Sigmoid colon (tissue), 7 donors: ENCODE data around the gene KLHL22. TPM values are rescaled to one million over a fixed set of nuclear protein-coding genes. Genes with fewer than 3 reads are reported as not detected.
"Not testable (repeated sequence)": the region's sequence is repeated elsewhere in the genome, so short reads cannot be mapped to it uniquely, and the experiment has no call there.

Experiments
- DNase-seq: peaks from one replicate; pipeline ENCODE4 v3.0.0-alpha.2; 2019
- H3K27ac ChIP-seq, 4 donors: fragments of 200-600 bp; sonication (generic); one replicate each; pipeline ENCODE4 v1.5.1; 2016 to 2019; ENCODE audit warnings: mild to moderate bottlenecking in 1 of 4
- H3K27me3 ChIP-seq, 3 donors: fragments of 200-600 bp; sonication (generic); one replicate each; pipeline ENCODE4 v1.5.1; 2019; ENCODE audit warnings: mild to moderate bottlenecking in 1 of 3
- H3K36me3 ChIP-seq, 4 donors: fragments of 200-600 bp; sonication (generic); one replicate each; pipeline ENCODE4 v1.5.1; 2016 to 2019
- H3K4me1 ChIP-seq, 4 donors: fragments of 200-600 bp; sonication (generic); one replicate each; pipeline ENCODE4 v1.5.1; 2017 to 2019
- H3K4me3 ChIP-seq, 4 donors: fragments of 200-600 bp; sonication (generic); one replicate each; pipeline ENCODE4 v1.5.1; 2017 to 2019; ENCODE audit warnings: mild to moderate bottlenecking in 2 of 4, moderate library complexity in 1 of 4
- H3K9me3 ChIP-seq, 4 donors: fragments of 200-600 bp in 3 of 4; sonication (generic) in 3 of 4; one replicate each; pipeline versions ENCODE4 v1.5.1 to v1.6.1; 2013 to 2019
- CTCF ChIP-seq, 4 experiments: fragments of 450-650 bp in 3 of 4; fragments of 200-600 bp in 1 of 4; IDR thresholded peaks; one replicate each; pipeline ENCODE4 v1.5.1; 2016 to 2019; ENCODE audit warnings: antibody characterized with exemption in 4 of 4, mild to moderate bottlenecking in 3 of 4, moderate library complexity in 2 of 4
- EP300 ChIP-seq, 4 donors: sonication (generic); formaldehyde crosslinking; IDR thresholded peaks; one replicate each; pipeline ENCODE4 v1.6.1; 2017; ENCODE audit warnings: antibody characterized with exemption in 4 of 4
- POLR2A ChIP-seq, 2 donors: fragments of 450-650 bp; IDR thresholded peaks; one replicate each; pipeline ENCODE4 v1.6.1; 2016; ENCODE audit warnings: antibody characterized with exemption in 2 of 2, mild to moderate bottlenecking in 2 of 2, moderate library complexity in 2 of 2
- POLR2AphosphoS5 ChIP-seq, 4 donors: sonication (generic); formaldehyde crosslinking; IDR thresholded peaks; one replicate each; pipeline ENCODE4 v1.6.1; 2017; ENCODE audit warnings: antibody characterized with exemption in 4 of 4
- WGBS, 2 donors: extraction: QIAGEN DNeasy Blood & Tissue Kit; methylation state at CpG; one replicate each; pipeline ENCODE4 v1.1.7; 2013; 5-methylcytosine and 5-hydroxymethylcytosine counted together
- intact Hi-C: fragments of 100-400 bp; cut with DNase I; formaldehyde crosslinking; loops from one replicate; pipeline ENCODE4 v1.15.1; 2023
- polyA plus RNA-seq, 3 donors: library from polyadenylated mRNA; stranded (reverse); fragments of 200-250 nt; gene quantifications; one replicate each; pipeline ENCODE4 v1.2.3, GENCODE V29; 2013
- total RNA-seq, 4 donors: library from RNA; depleted of rRNA; stranded (reverse); fragments of >200 nt; gene quantifications; one replicate each; pipeline ENCODE4 v1.1.0, GENCODE V29; 2016
- donor health status: healthy with polysubstance abuse.
- donor health status: Bipolar disorder and iron deficiency.
- donor health status: healthy.

KLHL22 gene
- total and polyA plus RNA-seq, 7 donors: 5.4 to 39.6 (median 26.4) TPM

GRCh38 chr22:20413217-20414058, 82.2 kb downstream of the KLHL22 start:
- TF ChIP-seq POLR2AphosphoS5 (IDR thresholded peaks at IDR 0.05) (no peak), EP300 (IDR thresholded peaks at IDR 0.05) (no peak), POLR2A (IDR thresholded peaks at IDR 0.05) (no peak), CTCF (IDR thresholded peaks at IDR 0.05) (no peak)
- DNase-seq: peak; percentile 36
- peaks cover 0 to 5% (median 2%) of the 10 kb centered on the region in 4 donors for H3K4me1 ChIP-seq
- H3K4me3 ChIP-seq: no peak overlapping the region
- 87 to 93% methylated on average over 9 of the region's 9 CpGs for WGBS, 2 donors
- no peaks in the 10 kb centered on the region for H3K36me3 ChIP-seq
- intact Hi-C loops: no loop called here
- no peaks in the 10 kb centered on the region for H3K27me3 ChIP-seq
- H3K27ac ChIP-seq: no peak overlapping the region
- no peaks in the 10 kb centered on the region for H3K9me3 ChIP-seq

DNA sequence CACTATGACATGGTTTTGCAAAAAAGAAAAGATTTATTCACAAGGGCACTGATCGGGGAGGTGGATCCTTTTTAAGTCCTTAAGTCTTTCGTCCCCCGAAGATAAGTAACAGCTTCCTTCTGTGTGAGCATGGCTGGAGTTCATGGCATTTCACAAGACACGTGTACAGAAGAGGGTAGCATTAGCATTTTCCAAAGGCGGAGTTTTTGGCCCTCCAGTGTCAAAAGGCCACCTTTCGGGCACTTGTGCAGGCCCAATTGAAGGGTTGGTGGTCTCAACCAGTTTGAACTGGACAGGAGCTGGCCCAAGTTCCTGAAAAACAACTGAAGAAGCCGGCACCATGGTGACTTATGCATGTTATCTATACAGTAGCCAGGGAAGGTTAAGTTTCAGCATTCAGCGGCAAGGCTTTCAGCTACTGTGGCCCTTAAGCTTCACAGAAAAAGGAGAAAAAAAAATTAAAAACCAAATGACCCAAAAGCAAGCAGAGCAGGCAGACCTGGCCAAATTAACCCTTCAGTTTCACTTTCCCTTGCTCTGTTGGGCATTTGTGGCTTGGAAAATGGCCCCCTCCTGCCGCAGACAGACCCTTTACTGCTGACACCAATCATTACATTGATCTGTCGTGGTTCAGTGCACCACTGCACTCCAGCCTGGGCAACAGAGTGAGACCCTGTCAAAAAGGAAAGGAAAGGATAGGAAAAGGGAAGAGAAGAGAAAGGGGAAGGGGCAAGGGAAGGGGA, 83.0 kb downstream of the KLHL22 start:
- Histone ChIP-seq H3K36me3 (peaks cover 0 to 6% (median 0%) of the 10 kb centered on the region in 4 donors), H3K4me3 (no peak overlapping the region), H3K27me3 (no peaks in the 10 kb centered on the region), H3K27ac (no peak overlapping the region), H3K4me1 (no peaks in the 10 kb centered on the region), H3K9me3 (no peaks in the 10 kb centered on the region)
- no peak for TF ChIP-seq POLR2AphosphoS5 (IDR thresholded peaks at IDR 0.05)
- TF ChIP-seq CTCF (IDR thresholded peaks at IDR 0.05): no peak
- no peak for TF ChIP-seq EP300 (IDR thresholded peaks at IDR 0.05)
- TF ChIP-seq POLR2A (IDR thresholded peaks at IDR 0.05): no peak
- intact Hi-C loops: no loop called here
- 76% methylated on average over 10 of the region's 10 CpGs for WGBS, 2 donors
- DNase-seq: peak; percentile 20

- H3K4me1 ChIP-seq, intact Hi-C loops, H3K9me3 ChIP-seq, H3K4me3 ChIP-seq, H3K27me3 ChIP-seq, H3K27ac ChIP-seq: not testable (repeated sequence)
- DNase-seq: peak; percentile 14
- H3K36me3 ChIP-seq: peaks cover 9 to 39% (median 15%) of the 10 kb centered on the region in 4 donors
- 94 to 98% methylated on average over 3 of the region's 3 CpGs for WGBS, 2 donors
Observed at GRCh38 chr22:20409385-20409784, 86.2 kb downstream of the KLHL22 start.

GRCh38 chr22:20408891-20409290, 86.7 kb downstream of the KLHL22 start:
- Histone ChIP-seq H3K27me3 (no peaks in the 10 kb centered on the region), H3K36me3 (peaks cover 9 to 44% (median 17%) of the 10 kb centered on the region in 4 donors), H3K4me1 (no peaks in the 10 kb centered on the region), H3K9me3 (no peaks in the 10 kb centered on the region), H3K27ac (no peak overlapping the region), H3K4me3 (no peak overlapping the region)
- TF ChIP-seq POLR2A (IDR thresholded peaks at IDR 0.05) (no peak), CTCF (IDR thresholded peaks at IDR 0.05) (no peak), EP300 (IDR thresholded peaks at IDR 0.05) (no peak), POLR2AphosphoS5 (IDR thresholded peaks at IDR 0.05) (no peak)
- DNase-seq: peak; percentile 14
- 95 to 97% methylated on average over 4 of the region's 4 CpGs for WGBS, 2 donors
- intact Hi-C loops: no loop called here

DNA sequence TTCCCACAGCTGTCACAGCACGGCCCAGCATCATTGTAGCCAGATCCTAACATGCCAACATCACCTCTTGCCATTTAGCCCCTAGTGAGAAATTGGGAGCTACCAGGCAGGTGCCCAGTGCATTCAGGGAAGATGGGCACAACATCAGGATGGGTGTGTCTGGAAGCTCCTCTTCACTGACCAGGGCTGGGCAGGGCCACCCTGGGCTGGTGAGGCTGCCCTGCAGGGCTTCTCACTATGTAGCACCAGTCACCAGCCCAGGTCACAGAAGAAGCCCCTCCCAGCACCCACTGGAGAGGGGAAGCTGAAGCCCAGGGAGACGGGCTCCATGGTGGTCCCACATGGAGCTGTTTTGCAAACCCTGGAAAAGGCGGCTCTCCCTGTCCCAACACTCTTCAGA, 87.8 kb downstream of the KLHL22 start:
- H3K9me3 ChIP-seq: no peaks in the 10 kb centered on the region
- no peak overlapping the region for H3K27ac ChIP-seq
- TF ChIP-seq EP300 (IDR thresholded peaks at IDR 0.05) (no peak), CTCF (IDR thresholded peaks at IDR 0.05) (no peak), POLR2AphosphoS5 (IDR thresholded peaks at IDR 0.05) (no peak)
- H3K36me3 ChIP-seq: peaks cover 9 to 54% (median 18%) of the 10 kb centered on the region in 4 donors
- H3K27me3 ChIP-seq: no peaks in the 10 kb centered on the region
- DNase-seq: no peak
- no peak overlapping the region for H3K4me3 ChIP-seq
- no peaks in the 10 kb centered on the region for H3K4me1 ChIP-seq
- 86 to 87% methylated on average over 3 of the region's 3 CpGs for WGBS, 2 donors
- intact Hi-C loops: no loop called here
